HG02938 (cell line): ENCODE measurements around the gene DPP7.

ENCODE experiments used
- ATAC-seq: cut with Tn5 transposase; IDR thresholded peaks from one replicate; pipeline ENCODE4 v1.9.1; 2021; ENCODE audit warnings: mild to moderate bottlenecking, moderate library complexity; ENCODE audit not compliant: unreplicated experiment

DPP7 gene

GRCh38 chr9:137095664-137096517, 18.6 kb downstream of the DPP7 start:
- peak; percentile 88 for ATAC-seq

GRCh38 chr9:137089232-137089947, 25.1 kb downstream of the DPP7 start:
- no peak for ATAC-seq

- ATAC-seq, result no peak
Observed at GRCh38 chr9:137088121-137088520, 26.4 kb downstream of the DPP7 start.

- peak; percentile 0 for ATAC-seq
Observed at GRCh38 chr9:137087409-137087925, 27.1 kb downstream of the DPP7 start.

- peak; percentile 83 for ATAC-seq
Observed at GRCh38 chr9:137086531-137087408, 27.8 kb downstream of the DPP7 start, which contains the start of gene MAN1B1. MAN1B1 (plus strand) TSS chr9:137086985; CDS start chr9:137087000, 15 bp downstream.

- peak; percentile 4 for ATAC-seq
Observed at GRCh38 chr9:137085920-137086530, 28.5 kb downstream of the DPP7 start.

GRCh38 chr9:137084526-137084925, 30.0 kb downstream of the DPP7 start:
- ATAC-seq, result no peak

- no peak for ATAC-seq
Observed at GRCh38 chr9:137083394-137084004, 31.0 kb downstream of the DPP7 start.

GRCh38 chr9:137082925-137083290, 31.6 kb downstream of the DPP7 start:
- ATAC-seq, result no peak

GRCh38 chr9:137082222-137082924, 32.2 kb downstream of the DPP7 start:
- ATAC-seq, result no peak

- no peak for ATAC-seq
Observed at GRCh38 chr9:137080260-137081122, 34.0 kb downstream of the DPP7 start.

- ATAC-seq, result no peak
Observed at GRCh38 chr9:137079401-137079787, 35.1 kb downstream of the DPP7 start.

GRCh38 chr9:137078701-137079400, 35.7 kb downstream of the DPP7 start:
- no peak for ATAC-seq

GRCh38 chr9:137077758-137078693, 36.5 kb downstream of the DPP7 start:
- ATAC-seq, result peak; percentile 34

- ATAC-seq, result peak; percentile 43
Observed at GRCh38 chr9:137077010-137077747, 37.4 kb downstream of the DPP7 start, which contains the start of gene UAP1L1. UAP1L1 (plus strand) TSS chr9:137077517; CDS start chr9:137077533, 16 bp downstream.

- ATAC-seq, result no peak
Observed at GRCh38 chr9:137076636-137077009, 37.9 kb downstream of the DPP7 start.
